Hepatocyte (in vitro differentiated cells): ENCODE measurements around the gene KRTAP10-9.

Experiments used
- CTCF ChIP-seq: fragments of 200-600 bp; sonication (generic); IDR thresholded peaks from 2 replicates; pipeline ENCODE4 v1.5.1; 2016; ENCODE audit warnings: antibody characterized with exemption, mild to moderate bottlenecking; ENCODE audit not compliant: poor library complexity
- EZH2phosphoT487 ChIP-seq: fragments of 200-600 bp; sonication (generic); IDR thresholded peaks from one replicate; pipeline ENCODE4 v1.6.1; 2018; ENCODE audit warnings: antibody characterized with exemption, mild to moderate bottlenecking, low read depth, moderate library complexity; ENCODE audit not compliant: unreplicated experiment, severe bottlenecking

GRCh38 chr21:44644878-44645277 is 18.0 kb downstream of the KRTAP10-9 start:
- TF ChIP-seq CTCF (no peak), EZH2phosphoT487 (no peak)
